GM20000 (cell line): ENCODE measurements around the gene NAT9.

Experiments used
- DNase-seq: peaks from one replicate; pipeline ENCODE4 v3.0.0; 2012; ENCODE audit warnings: low spot score
- TF ChIP-seq, protein P1 (sequence below): IDR thresholded peaks from 2 replicates; pipeline ENCODE4 v1.5.1; 2012; ENCODE audit warnings: mild to moderate bottlenecking, control low read depth; ENCODE audit errors: extremely low read depth, missing control alignments

Gene NAT9

GRCh38 chr17:74770498-74771318 lies 5.4 kb downstream of the NAT9 start:
- peak; percentile 76 for DNase-seq
- TF ChIP-seq, protein P1, sequence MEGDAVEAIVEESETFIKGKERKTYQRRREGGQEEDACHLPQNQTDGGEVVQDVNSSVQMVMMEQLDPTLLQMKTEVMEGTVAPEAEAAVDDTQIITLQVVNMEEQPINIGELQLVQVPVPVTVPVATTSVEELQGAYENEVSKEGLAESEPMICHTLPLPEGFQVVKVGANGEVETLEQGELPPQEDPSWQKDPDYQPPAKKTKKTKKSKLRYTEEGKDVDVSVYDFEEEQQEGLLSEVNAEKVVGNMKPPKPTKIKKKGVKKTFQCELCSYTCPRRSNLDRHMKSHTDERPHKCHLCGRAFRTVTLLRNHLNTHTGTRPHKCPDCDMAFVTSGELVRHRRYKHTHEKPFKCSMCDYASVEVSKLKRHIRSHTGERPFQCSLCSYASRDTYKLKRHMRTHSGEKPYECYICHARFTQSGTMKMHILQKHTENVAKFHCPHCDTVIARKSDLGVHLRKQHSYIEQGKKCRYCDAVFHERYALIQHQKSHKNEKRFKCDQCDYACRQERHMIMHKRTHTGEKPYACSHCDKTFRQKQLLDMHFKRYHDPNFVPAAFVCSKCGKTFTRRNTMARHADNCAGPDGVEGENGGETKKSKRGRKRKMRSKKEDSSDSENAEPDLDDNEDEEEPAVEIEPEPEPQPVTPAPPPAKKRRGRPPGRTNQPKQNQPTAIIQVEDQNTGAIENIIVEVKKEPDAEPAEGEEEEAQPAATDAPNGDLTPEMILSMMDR, result peak; percentile 96

- DNase-seq, result no peak
- TF ChIP-seq, protein P1, result no peak
Measured at GRCh38 chr17:74769856-74770497, 6.2 kb downstream of the NAT9 start.

- DNase-seq, result no peak
- TF ChIP-seq, protein P1, result no peak
Measured at GRCh38 chr17:74769266-74769855, 6.8 kb downstream of the NAT9 start.

GRCh38 chr17:74768763-74769114 lies 7.4 kb downstream of the NAT9 start:
- DNase-seq, result no peak
- TF ChIP-seq, protein P1, result no peak

GRCh38 chr17:74768069-74768762 lies 7.9 kb downstream of the NAT9 start:
- TF ChIP-seq, protein P1, result no peak
- no peak for DNase-seq

GRCh38 chr17:74767111-74767516 lies 9.0 kb downstream of the NAT9 start:
- no peak for DNase-seq

More at GRCh38 chr17:74767111-74767516, 9.0 kb downstream of the NAT9 start:
- TF ChIP-seq, protein P1, result no peak
